HCEC 1CT (cell line): ENCODE results near the gene MXRA7.
"Not testable (repeated sequence)": the region's sequence is repeated elsewhere in the genome, so short reads cannot be mapped to it uniquely, and the experiment has no call there.

Source experiments
- DNase-seq: peaks from one replicate; pipeline ENCODE4 v3.0.0-alpha.2; 2017

Gene MXRA7

DNA sequence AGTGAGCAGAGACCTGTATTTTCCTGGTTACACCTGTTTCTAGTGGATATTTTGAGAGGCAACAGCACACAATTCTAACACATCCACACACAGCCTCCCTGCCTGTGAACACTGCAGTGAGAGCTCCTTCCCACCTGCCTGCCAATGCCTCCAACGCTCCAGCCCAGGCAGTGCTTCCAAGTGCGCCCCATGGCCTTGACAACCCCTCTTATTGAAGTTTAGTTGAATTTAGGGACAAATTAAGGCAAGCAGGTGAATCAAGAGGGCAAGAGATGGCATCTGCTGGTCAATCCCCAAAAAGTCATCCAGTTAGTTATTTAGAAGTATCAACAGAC is 4.7 kb upstream of the MXRA7 start:
- no peak for DNase-seq

DNA sequence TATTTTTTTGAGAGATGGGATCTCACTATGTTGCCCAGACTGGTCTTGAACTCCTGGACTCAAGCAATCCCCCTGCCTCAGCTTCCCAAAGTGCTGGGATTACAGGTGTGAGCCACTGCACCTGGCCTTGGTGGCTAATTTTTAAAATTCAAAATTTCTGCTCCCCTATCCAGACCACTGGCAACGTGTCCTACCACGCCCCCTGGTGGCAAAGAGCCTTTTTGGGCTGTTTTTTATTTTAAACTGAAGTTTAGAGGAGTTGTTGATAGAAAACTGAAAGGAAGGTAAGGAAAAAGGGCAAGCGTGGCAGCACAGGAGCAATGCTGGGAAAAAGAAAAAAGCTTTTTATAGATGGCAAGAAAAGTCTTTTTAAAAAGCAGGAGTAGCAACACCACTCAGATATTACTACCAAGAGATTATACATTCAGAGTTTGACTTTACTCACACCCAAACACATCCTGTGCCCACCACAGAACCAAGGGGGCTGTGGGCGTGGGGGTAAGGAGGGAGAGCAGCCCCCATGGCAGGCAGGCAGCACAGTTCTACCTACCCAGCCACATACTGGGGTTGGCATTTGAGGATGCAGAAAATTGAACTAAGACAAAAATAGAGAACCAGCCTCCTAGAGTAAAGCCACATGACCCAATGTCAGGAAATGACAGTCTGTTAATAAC is 4.2 kb upstream of the MXRA7 start:
- no peak for DNase-seq

DNA sequence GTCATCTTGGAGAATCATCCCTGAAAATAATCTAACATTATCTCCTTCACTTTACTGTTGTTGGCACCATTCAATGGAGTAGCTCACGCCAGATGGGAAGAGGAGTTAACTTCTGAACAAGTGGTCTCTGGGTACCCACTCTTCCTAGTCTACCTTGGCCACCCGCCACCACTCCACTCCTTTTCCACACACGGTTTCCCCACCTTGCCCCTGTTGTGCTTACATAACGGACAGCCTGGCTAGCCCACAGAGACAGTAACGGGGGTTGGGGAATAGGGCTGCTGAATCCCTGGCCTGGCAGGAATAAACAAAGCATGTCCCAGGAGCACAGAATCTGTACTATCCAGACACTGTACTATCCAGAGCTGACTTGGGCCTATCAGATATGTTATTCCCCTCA is 3.6 kb upstream of the MXRA7 start:
- DNase-seq = no peak

DNA sequence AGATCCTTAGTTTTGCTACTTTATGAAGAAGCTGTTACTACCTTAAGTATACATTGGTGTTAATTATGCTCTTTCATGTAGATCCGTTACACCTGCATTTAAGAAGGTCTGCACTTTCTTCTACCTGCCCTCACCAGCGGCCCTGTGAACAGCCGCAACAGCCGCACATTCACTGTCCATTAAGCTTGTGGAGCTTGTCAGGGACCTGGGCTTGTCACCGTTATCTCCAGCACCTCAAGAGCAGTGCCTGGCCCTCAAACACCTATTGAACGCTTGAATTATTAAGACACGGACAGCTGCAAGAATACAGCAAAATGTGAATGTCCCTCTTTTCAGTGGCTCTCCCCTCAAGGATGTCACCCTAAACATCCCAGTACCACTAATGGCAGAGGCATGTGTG is 3.0 kb upstream of the MXRA7 start:
- DNase-seq = no peak

DNA sequence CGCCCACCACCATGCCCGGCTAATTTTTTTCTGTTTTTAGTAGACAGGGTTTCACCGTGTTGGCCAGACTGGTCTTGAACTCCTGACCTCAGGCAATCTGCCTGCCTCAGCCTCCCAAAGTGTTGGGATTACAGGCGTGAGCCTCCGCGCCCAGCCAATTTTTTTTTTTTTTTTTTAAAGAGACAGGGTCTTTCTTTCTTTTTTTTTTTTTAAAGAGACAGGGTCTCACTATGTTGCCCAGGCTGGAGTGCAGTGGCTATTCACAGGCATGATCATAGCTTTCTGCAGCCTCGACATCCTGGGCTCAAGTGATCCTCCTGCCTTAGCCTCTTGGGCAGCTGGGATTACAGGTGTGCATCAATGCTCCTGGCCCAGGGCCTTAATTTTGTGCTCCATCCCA is 1.6 kb upstream of the MXRA7 start:
- DNase-seq = not testable (repeated sequence)

DNA sequence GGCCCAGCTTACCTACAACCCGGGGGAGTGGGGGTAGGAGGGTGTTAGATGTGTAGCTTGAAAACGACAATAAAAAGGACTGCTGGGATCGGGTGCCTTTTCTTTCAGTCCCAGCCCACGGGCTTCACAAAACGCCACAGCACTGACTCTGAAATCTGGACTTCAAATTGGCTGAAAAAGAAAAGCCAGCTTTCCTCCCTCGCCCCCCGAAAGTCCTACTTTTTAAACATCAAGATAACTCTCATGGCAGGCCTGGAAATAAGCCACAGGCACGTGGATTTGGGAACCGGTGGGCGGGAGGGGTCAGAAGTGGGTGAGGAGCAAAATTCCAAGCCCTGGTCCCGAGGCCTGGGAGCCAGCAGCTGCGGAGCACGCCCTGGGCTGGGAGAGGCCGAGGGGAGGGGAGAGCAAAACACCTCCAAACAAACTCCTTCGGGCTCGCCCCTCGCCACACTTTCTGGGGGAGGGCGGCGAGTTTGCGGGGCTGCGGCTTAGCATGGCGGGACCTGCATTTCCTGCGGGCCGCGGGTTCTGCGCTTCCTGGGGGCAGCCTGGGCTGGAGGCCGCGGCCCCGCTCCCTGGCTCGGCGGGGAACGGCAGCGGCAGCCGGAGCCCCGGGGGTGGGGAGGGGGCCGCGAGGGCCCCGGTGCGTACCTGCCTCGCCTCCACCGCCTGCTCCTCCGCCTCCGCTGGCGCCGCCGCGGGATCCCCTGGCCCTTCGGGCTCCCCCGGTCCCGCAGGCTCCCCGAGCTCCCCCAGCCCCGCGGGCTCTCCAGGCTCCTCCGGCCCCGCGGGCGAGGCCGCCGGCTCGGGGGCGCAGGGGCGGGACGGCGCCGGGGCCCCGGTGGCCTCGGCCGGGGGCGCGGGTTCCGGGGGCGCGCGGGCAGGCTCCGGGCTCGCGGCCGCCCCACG is 558 bp downstream of the MXRA7 start:
- not testable (repeated sequence) for DNase-seq

DNA sequence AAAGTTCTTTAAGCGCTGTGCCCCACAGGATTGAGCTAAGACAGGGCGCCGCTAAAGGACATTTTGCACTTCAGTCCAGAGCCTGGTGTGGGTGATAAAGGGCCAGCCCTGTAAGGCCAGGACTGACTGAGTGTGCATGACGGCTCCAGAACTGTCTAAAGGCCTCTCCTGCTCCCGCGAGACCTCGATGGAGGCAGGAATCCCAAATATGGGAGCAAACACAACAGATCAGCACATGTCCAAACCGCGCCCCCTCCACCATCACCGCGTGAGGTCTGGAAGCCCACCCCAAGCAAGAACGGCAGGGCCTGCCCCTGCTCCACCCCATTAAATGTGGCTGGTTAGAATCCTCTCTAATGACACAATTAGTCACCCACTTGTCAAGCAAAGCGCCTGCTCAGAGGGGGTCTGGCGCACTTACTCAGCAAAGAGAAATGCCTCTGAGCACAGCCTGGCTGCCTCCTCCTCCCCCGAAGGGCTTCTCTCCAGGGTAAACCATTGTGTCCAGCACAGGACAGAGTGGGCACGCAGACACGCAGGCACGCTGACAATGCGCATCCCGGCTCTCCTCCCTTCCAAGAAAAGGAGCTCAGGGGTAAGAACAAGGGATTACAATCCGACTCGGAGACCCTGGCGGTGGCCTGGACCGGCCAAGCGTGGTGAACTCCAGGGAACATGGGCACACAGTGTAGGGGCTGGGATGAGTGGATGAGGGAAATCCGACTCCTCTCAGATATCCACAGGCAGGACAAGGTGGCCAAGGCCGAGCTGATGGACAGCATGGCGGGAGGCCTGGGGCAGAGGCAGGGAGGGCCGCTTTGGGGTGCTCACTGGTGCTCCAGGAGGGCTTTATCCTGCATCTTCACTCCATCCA is 1.5 kb downstream of the MXRA7 start:
- DNase-seq = peak; percentile 97

DNA sequence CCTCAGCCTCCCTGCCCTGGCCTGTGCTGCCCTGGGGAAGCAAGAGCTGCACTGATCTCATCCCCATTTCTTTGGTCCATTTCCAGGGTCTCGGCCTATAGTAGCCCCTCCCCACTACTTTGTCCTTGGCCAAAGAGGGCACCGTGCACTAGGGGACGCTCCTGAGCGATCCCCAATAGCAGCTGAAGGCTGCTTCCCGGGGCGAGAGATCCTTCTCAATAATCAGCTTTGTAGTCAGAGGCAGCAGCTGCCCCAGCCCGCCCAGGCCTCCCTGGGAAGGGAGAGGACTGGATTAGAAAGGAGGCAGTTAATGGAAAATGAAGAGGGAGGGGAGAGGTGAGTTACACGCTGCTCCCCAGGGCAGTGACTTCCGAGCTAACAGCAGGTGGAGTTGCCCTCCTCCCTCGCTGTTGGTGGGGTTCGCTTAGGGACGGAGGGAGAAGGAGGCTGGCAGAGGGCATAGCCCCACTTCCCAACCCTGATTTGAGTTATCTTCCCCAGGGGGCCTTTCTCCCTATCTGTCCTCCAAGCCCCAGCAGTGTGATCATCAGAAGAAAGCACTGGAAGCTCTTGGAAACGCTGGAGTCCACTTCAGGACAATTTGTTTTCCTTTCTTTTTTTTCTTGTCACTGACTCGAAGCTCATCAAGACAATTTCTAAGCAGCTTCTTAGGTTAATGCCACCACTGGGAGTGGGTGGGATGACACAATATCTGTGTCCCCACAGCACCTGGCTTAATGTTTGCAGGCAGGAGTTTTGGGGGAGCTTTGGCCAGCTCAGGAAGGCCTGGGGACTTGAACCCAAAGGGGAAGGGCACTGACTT is 2.6 kb downstream of the MXRA7 start:
- DNase-seq = no peak

DNA sequence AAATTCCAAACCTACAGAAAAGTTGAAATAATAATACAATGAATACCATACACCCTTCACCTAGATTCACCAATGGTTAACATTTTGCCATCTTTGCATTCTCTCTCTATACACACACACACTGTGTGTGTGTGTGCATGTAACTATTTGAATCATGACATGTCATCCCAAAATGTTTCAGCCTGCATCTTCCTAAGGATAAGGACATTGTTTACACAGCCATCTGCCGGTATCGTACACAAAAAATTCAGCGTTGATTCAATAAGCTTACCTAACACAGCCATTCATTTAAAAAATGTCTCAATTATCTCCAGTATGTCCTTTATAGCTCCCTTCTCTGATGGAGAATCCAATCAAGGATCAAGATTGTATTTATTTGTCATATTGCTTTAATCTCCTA is 3.9 kb downstream of the MXRA7 start:
- DNase-seq = no peak

DNA sequence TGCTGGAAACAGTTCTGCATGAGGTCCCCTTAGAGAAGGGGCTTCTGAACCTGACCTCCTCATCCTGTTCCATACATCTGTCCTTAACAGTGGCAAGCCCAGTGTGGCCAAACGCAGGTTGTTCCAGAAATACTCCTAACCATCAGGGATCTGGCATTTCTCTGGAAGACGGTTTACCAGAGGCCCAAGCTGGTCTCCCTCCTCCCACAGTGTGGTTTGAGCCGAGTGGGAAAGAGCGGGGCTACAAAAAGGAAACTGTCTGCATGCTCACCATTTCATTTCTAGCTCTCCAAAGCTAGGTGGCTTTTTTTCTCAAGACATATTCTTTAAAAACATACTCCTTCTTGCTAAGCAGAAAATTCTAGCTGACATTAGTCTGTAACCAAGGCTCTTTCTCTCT is 6.0 kb downstream of the MXRA7 start:
- DNase-seq = no peak

DNA sequence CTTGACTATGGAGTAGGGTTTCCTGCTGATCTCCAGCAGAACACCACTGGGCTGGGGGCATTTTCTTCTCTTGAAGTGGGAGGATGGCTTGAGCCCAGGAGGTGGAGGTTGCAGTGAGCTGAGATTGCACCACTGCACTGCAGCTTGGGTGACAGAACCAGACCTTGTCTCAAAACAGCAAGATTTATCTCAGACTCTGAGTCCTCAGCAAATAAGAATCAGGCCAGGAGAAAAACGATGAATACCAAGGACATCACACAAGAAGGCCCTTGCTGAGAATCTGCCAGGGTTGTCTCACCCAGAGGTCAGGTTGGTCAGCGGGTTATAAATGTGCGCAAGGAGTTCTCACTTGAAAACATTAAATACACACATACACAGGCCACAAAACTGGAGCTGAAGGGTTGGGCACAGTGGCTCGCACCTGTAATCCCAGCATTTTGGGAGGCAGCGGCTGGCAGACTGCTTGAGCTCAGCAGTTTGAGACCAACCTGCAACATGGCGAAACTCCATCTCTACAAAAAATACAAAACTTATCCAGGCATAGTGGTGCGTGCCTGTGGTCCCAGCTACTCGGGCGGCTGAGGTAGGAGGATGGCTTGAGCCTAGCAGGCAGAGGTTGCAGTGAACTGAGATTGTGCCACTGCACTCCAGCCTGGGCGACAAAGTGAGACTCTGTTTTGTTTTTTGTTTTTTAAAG is 7.7 kb downstream of the MXRA7 start:
- no peak for DNase-seq

DNA sequence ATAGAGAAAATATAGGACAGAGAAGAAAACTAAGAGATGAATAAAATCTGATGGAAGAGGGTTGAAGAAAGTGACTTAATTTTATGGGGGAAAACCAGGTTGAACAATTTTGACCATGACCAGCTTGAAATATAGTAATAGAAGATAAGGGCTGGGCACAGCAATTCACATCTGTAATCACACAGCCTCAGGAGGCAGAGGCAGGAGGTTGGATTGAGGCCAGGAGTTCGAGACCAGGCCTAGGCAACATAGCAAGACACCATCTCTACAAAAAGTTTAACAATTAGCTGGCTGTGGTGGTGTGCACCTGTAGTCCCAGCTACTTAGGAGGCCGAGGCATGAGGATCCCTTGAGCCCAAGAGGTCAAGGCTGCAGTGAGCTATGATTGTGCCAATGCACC is 8.7 kb downstream of the MXRA7 start:
- no peak for DNase-seq

DNA sequence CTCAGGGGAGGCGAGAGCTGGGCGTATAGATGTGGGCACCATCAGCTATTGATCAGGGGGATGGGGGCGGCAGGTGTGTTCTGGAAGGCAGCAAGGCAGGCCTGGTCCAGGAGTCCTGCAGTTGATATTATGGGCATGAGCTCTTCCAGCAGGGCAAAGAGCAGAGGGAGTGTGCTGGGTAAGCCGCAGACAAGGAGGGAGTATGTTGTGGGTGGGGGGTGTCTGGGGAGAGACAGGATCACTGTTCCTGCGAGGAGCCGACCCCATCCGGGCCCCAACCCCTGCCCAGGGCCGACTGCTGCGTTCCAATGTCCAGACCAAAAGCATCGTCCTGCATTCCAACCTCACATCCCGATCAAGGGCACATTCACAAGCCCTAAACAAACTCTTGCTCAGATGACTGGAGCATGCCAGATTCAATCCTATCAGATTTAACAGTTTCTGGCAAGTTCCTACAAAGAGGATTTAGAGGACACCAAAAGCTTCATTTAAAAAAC is 9.2 kb downstream of the MXRA7 start:
- no peak for DNase-seq

DNA sequence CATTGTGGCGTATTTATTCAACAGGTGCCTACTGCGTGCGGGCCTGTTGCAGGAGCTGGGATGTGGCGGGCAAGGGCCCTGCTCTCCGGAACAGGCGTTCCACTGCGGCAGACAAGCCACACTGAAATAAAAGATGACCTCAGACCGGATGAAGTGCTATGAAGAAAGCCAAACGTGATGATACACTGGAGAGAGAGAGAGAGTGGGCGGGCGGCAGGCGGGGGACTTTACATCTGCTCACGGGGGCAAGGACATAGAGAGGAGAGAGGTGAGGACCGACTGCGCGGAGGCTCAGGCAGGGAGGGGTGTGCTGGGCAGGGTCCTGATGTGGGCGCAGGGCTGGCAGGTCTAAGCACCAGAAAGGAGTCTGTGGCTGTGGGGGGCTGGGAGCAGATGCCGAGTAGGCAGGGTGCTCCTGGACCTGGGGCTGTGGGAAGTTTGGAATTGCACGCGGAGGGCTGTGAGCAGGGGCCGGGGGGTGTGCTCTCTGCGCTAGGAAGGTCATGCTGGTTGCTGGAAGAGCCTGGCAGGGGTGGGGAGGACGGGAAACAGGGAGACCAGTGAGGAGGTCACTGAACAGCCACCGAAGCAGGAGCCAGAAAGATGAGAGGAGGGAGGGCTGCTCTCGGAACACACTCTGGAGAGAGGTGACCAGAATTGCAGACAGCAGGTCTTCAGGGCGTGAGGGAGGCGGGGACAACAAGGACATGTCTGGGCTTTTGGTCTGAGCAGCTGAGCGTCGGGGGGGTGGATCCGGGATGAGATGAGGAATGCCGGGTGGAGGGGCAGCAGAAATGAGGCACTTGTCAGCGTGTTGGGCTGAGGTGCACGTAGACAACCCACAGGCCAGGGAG is 9.9 kb downstream of the MXRA7 start:
- peak; percentile 77 for DNase-seq

DNA sequence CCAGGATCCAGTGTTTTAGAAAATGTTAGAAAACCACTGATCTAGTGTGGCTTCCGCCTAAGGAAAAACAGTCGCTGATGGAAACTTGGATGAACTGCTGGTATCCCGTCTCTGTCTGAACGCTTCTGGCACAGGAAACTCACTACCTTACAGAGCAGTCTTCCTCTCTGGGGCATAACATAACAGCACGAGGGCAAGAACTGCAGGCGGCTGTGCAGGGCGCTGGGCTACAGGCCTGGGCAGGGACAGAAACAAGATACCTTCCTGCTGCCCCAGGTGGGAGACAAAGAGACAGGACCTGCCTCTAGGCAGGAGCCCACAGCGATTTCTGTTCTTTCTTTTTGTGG is 10.5 kb downstream of the MXRA7 start:
- no peak for DNase-seq

DNA sequence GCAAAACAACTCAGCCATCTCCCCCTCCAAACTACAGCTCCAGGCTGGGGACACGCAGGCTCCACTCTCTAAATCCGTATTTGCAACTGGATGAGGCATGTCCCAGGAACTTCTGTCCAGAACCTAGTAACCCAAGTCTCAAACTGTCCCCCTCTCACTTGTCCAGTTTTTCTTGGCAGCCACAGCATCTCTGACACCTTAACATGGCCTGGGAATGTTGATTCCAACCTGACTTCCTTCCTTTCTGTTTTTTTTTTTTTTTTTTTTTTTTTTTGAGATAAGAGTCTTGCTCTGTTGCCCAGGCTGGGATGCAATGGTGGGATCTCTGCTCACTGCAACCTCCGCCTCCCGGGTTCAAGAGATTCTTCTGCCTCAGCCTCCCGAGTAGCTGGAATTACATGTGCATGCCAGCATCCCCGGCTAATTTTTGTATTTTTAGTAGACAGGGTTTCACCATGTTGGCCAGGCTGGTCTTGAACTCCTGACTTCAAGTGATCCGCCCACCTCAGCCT is 12.2 kb downstream of the MXRA7 start:
- not testable (repeated sequence) for DNase-seq

DNA sequence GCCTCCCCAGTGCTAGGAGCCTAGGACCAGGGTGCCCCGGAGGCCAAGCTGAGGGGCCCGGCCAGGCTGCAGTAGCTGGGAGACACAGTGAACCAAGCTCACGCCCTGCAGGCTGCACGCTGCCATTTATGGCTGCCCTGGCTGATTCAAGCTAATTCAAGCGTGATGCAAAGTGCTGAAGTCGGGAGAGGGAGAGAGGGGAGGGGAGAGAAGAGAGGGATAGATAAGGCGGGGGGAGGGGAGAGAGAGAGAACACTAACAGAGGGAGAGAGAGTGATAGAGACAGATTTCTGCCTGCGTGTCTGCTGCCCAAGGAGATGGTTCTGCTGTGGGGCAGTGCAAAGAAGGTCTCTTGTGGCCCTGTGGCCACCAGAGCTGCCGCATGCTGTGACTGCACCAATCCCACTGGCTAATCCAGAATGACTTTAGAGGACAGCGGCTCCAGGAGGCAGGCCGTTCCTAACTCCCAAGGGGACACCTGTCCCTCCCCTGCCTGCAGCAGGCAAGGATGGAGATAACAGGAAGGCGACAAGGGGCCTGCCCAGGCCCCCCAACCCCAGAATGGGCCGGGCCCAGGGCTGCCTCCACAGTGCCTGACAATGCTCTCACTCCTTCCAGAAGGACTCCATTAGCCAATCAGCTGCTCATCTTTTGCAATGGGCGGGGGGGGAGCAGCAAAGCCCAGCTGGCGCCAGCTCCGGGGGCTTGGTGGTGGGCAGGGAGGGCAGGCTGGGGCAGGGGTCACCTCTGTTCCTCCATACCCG is 12.9 kb downstream of the MXRA7 start:
- no peak for DNase-seq

DNA sequence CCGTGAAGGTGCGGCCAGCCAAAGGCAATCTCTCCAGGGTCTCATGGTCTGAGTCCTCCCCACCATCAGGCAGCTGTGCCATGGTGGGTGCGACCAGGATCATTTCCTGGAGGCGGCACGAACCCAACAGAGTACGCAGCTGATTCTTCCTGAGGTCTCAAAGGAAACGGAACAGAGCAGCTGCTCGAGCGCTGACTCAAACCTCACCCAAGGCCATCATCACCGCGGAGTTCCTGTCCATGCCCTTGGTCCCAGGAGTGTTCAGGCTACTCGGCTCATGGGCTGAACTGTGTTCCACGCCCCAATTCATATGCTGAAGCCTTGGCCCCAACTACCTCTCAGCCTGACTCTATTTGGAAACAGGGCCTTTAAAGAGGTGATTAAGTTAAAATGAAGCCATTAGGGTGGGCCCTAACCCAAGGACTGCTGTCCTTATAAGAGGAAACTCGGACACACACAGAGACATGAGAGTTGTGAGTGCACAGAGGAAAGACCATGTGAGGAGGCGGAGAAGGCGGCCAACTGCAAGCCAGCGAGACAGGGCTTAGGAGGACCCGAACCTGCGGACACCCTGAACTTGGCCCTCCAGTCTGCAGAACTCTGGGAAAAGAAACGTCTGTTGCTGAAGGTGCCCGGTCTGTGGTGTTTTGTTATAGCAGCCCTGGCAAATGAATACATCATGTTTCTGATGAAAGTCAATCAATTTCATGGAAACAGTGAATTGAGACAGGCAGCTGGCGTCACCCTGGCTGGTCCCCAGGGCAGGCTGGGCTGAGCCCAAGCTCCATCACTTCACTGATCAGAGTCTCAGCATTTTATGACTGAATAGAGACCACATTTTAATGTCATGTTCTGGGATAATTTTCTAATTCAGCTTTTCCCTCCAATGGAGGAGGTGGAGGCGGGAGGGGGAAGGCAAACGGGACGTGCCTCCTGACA is 13.7 kb downstream of the MXRA7 start:
- no peak for DNase-seq
